Suppressor macrophage (primary cell): ENCODE results near the gene SPAST.
"Not testable (repeated sequence)": the region's sequence is repeated elsewhere in the genome, so short reads cannot be mapped to it uniquely, and the experiment has no call there.

Experiments
- DNase-seq, 4 experiments: peaks; one replicate each; pipeline ENCODE4 v3.0.0-alpha.2; 2020 to 2022
- total RNA-seq, 17 experiments: gene quantifications; one replicate each; lab custom pipeline; 2026; ENCODE audit warnings: mixed read lengths in 6 of 17, inconsistent platforms in 3 of 17; lab: John Stamatoyannopoulos, UW

The SPAST gene, protein sequence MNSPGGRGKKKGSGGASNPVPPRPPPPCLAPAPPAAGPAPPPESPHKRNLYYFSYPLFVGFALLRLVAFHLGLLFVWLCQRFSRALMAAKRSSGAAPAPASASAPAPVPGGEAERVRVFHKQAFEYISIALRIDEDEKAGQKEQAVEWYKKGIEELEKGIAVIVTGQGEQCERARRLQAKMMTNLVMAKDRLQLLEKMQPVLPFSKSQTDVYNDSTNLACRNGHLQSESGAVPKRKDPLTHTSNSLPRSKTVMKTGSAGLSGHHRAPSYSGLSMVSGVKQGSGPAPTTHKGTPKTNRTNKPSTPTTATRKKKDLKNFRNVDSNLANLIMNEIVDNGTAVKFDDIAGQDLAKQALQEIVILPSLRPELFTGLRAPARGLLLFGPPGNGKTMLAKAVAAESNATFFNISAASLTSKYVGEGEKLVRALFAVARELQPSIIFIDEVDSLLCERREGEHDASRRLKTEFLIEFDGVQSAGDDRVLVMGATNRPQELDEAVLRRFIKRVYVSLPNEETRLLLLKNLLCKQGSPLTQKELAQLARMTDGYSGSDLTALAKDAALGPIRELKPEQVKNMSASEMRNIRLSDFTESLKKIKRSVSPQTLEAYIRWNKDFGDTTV
- 17.3 to 68.8 (median 42.7) reads per million in 17 experiments for total RNA-seq

DNA sequence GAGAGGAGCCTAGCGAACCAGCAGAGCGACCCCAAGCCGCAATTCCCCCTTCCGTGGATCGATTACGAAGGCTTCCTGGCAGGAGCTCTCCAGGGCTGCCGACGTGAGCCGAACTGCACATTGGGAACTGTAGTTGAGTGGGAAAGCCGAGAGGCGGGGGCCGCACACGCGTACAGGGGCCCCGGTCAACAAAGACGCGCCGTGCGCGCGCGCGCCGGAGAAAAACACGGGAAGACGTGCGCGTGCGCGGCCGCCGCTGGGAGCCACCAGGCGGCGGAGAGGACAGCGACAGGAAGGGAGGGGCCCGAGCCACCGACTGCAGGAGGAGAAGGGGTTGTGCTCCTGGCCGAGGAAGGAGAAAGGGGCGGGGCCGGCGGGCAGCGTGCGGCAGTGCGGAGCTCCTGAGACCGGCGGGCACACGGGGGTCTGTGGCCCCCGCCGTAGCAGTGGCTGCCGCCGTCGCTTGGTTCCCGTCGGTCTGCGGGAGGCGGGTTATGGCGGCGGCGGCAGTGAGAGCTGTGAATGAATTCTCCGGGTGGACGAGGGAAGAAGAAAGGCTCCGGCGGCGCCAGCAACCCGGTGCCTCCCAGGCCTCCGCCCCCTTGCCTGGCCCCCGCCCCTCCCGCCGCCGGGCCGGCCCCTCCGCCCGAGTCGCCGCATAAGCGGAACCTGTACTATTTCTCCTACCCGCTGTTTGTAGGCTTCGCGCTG lies at the start of gene SPAST:
Gene SPAST, plus strand, starts transcription at position 247 of the 711 bp plus-strand sequence. Its CDS starts 276 bp downstream, at position 523.
- DNase-seq = peak; percentile 99 to 100 (median 99)

DNA sequence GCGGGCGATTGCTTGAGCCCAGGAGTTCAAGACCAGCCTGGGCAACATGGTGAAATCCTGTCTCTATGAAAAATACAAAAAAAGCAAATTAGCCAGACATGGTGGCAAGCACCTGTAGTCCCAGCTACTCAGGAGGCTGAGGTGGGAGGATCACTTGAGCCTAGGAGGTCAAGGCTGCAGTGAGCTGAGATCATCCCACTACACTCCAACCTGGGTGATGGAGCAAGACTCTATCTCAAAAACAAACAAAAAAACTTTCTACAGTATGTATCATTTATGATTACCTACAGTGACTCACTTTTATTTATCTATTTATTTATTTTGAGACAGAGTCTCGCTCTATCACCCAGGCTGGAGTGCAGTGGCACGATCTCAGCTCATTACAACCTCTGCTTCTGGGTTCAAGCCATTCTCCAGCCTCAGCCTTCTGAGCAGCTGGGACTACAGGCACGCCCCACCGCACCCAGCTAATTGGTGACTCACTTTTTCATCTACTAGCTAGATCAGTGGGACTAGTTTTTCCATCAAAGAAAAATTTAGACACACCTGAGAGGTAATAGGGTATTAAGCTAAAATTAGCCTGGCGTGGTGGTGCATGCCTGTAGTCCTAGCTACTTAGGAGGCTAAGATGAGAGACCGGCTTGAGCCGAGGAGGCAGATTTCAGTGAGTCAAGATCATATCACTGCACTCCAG lies 44.4 kb upstream of the SPAST start:
- DNase-seq = not testable (repeated sequence)

DNA sequence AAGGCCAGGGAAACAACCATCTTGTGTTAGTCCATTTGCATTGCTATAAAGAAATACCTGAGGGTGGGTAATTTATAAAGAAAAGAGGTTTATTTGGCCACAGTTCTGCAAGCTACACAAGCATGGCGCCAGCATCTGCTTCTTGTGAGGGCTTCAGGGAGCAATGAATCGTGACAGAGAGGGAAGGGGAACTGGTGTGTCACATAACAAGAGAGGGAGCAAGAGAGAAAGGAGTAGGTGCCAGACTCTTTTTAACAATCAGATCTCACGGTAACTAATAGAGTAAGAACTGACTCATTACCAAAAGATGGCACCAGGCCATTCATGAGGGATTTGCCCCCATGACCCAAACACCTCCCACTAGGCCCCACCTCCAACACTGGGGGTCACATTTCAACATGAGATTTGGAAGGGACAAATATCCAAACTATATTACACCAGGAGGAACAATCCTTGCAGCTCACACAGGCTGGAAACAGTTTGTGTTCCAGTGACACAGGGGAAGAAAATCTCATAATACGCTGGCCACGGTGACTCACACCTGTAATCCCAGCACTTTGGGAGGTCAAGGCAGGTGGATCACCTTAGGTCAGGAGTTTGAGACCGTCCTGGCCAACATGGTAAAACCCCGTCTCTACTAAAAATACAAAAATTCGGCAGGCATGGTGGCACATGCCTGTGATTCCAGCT lies 29.0 kb upstream of the SPAST start:
- not testable (repeated sequence) for DNase-seq

DNA sequence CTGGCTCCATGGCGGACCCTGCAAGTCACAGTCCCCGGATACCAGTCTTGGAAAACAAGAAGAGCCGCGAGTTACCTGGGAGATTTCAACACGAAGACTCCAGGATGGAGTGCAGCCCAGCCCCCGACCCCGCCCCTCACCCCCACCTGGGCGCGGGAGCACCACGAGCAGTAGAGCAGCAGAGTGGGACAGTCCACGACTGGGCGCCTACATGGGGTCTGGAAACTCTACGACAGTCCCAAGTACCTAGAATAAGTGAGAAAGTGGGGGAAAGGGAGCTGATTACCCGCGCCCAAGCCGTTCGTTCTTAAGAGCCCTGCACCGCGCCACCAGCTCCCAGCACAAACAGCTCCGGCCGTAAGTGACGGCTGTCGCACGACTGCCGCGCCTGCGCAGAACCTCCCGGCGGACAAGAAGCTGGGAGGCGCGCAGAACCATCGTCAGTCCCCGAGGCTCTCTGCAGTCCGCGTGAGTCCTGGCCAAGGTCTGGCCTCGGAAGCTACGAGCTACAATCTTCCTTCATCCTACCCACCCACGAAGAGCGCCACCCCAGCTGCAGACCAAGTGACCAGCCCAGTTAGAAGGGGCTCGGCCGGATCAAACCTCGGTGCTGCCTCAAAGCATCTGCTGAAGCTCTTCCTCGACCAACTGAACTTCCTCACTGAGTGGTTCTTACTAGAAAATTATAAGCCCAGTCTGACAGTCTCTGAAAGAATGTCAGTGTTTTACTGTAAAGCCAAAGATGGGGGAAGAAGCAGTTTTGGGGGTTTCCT lies 23.7 kb upstream of the SPAST start, which contains the start of gene DPY30:
Gene DPY30, minus strand, starts transcription at position 359 of the 773 bp plus-strand sequence. Its CDS starts 349 bp downstream, at position 10.
- peak; percentile 94 to 97 (median 96) for DNase-seq

DNA sequence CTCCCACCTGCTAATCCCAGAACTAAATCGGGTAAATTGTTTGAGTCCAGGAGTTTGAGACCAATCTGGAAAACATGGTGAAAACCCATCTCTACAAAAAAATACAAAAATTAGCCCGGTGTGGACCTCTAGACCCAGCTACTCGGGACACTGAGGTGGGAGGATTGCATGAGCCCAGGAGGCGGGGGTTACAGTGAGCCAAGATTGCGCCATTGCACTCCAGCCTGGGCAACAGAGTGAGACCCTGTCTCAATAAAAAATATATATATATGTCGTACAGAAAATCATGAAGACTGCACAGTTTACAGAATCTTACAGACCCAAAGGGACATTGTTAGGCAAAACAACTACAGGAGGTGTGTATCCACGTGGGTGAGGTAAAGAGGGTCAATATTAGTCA lies 19.8 kb upstream of the SPAST start:
- DNase-seq = no peak

DNA sequence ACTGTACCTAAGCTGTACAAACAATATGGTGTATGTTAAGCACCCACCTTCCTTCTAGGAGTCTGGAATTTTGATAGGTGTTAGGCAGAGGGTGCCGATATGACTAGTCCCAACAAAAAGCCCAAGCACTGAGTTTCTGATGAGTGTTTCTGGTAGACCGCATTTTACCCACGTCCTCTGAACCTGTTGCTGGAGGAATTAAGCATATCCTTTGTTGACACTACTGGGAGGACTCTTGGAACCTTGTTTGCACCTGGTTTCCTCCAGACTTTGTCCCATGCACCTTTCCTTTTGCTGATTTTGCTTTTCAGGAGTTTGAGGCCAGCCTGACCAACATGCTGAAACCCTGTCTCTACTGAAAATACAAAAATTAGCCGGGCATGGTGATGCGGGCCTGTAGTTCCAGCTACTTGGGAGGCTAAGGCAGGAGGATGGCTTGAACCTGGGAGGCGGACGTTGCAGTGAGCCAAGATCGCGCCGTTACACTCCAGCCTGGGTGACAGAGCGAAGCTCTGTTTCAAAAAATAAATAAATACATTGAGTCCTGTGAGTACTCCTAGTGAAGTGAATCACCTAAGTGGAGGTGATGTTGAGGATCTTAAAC lies 11.4 kb upstream of the SPAST start:
- DNase-seq = no peak

DNA sequence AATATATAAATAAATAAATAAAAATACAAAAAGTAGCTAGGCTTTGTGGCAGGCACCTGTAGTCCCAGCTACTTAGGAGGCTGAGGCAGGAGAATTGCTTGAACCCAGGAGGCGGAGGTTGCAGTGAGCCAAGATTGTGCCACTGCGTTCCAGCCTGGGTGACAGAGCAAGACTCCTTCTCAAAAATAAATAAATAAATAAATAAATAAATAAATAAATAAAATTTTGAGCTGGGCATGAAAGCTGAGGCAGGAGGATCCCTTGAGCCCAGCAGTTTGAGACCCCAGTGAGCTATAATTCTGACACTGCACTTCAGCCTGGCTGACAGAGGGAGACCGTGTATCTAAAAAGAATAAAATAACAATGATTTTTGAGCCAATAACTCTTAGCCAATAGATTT lies 8.8 kb upstream of the SPAST start:
- DNase-seq = not testable (repeated sequence)

DNA sequence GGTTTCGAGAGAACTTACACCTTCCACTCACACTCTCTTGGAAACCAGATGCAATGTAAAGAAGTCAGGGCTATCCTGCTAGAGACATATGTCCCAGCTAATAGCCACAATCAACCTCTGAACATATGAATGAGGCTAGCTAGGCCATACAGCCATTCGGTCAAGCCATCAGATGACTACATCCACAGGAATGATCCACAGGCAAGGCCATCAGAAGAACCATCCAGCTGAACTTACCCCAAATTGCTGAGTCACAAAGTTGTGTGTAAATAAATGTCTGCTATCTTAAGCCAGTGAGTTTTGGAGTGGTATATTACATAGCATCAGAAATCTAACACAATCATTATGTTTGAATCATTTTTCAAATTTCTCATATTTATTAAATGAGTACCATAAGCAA lies 5.2 kb upstream of the SPAST start:
- DNase-seq = no peak

DNA sequence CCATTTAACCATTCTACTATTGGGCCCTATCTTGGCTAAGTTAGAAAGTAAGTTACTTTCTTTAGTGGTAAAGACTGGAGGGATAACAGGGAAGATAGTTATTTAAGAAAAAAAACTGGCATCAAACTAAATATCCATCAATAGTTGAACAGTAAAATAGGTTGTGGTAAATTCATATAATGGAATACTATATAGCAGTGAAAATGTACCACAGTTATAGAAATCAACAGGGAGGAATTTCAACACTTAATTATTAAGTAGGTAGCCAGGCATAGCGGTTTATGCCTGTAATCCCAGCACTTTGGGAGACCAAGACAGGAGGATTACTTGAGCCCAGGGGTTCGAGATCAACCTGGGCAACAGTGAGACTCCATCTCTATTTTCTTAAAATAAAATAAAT lies 3.1 kb upstream of the SPAST start:
- DNase-seq = no peak

DNA sequence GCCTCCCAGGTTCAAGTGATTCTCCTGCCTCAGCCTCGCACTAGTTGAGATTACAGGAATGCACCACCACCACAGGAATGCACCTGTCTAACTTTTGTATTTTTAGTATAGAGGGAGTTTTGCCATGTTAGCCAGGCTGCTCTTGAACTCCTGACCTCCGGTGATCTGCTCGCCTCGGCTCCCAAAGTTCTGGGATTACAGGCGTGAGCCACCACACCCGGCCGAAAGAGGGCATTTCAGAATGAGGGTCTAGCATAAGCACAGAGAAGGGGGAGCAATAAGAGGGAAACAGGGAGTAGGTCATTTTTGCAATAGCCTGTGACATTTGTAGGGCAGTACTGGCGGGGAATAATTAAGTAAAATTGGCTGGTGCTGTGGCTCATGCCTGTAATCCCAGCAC lies 1.9 kb upstream of the SPAST start:
- DNase-seq = no peak

DNA sequence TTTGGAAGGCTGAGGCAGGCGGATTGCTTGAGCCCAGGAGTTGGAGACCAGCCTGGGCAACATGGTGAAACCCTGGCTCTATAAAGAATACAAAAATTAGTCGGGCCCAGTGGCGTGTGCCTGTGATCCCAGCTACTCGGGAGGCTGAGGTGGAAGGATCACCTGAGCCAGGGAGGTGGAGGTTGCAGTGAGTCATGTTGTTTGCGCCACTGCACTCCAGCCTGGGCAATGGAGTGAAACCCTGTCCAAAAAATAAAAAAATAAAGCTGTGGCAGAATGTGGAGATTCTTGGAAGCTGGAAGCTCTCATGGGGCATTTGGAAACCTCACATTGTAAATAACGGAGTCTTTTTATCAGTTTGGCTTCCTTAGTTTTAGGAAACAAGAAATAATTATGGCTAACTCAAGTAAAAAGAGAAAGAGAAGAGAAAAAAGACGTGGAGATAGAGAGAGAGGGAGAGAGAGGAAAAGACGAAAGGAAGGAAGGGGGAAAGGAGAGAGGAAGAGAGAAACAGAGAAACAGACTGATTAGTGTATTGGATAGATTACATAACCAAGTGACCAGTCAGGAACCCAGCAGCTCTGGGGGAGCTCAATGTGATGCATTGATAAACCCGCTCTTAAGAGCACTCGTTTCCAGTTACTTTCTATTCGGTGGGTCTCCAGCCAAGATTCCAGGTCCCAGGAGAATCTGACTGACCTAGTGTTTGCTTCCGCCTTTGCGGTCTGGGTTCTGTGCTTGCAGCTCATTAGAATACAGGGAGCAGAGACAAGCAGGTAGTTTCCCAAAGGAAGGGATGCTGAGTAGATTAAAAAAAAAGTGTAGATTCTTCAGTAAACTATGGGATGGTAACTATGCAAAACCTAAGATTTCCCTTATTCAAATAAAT lies 1.1 kb upstream of the SPAST start:
- peak; percentile 26 to 50 (median 40) for DNase-seq

DNA sequence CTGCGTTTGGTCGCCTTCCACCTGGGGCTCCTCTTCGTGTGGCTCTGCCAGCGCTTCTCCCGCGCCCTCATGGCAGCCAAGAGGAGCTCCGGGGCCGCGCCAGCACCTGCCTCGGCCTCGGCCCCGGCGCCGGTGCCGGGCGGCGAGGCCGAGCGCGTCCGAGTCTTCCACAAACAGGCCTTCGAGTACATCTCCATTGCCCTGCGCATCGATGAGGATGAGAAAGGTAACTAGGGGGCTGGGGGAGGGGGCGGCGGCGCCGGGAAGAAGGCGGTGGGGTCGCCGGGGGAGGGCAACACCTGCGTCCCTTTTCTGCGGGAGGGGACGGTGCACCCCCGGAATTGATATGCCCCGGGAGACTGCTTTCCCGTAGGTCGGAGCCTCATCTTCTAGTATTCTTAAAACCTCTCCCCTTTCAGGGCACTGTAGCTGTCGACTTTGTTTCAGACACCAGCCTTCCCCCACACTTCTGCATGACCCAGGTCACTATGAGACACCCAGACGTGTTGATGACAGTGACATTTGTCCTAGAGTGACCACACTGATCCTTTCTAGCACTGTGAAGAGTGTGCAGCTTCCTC lies 755 bp downstream of the SPAST start:
- DNase-seq = peak; percentile 56 to 78 (median 66)

DNA sequence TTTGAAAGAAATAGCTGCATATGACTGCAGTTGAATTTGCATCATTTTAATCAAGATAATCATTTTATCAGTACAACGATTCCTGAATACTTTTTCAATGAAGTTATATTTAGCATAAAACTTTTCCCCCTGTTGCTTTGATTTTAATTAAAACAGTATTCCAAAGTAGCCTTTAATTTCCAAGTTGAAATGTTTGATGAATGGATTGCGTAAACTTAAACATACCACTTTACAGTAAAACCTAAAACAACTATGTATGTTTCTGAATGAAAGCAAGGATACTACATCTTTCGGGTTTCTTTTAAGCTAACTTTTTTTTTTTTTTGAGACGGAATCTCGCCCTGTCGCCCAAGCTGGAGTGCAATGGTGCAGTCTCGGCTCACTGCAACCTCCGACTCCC lies 1.4 kb downstream of the SPAST start:
- DNase-seq = no peak

DNA sequence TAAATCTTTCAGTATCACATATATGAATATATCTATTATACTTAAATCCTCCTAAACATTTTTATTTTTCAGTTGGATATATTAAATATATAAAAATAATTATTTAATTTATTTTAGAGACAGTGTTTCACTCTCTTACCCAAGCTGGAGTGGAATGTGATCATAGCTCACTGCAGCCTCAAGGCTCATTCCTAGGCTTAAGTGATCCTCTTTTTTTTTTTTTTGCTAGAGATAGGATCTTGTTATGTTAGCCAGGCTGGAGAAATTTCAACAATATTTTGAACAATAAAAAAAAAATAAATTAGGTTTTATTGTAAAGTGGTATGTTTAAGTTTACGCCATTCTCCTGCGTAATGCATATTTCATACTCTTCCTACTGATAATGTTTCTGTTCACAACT lies 4.2 kb downstream of the SPAST start:
- DNase-seq = no peak

DNA sequence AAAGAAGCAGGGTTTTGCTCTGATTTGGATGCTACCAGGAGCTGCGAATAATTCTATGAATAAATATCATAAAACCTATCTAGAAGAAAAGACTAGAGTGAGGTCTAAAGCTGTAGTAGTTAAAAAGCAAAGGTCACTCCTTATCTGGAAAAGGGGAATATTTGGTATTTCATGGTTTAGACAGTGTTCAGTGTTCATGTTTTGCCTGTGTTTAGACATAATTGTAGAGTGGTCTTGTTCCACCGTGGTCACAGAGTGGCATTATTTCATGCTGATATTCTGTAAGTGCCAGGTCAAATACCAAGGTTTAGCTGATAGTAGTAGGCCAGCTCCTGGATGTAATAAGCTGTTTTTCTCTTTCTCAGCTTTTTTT lies 10.8 kb downstream of the SPAST start:
- no peak for DNase-seq

DNA sequence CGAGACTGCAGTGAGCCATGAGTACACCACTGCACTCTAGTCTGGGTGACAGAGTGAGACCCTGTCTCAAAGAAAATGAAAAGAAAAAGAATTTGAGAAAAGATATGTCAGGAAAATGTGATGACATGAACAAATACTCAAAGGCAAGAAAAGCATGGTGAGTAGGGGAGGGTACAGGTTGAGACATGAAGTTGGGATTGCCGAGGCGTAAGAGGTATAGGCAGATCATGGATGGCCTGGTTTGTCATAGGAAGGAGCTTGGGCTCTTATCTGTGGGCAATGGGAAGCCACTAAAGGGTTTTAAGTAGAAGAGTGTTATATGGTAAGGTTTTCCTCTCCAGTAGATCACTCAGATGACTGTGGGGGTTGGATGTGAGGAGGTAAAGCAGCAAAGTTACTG lies 32.3 kb downstream of the SPAST start:
- no peak for DNase-seq

DNA sequence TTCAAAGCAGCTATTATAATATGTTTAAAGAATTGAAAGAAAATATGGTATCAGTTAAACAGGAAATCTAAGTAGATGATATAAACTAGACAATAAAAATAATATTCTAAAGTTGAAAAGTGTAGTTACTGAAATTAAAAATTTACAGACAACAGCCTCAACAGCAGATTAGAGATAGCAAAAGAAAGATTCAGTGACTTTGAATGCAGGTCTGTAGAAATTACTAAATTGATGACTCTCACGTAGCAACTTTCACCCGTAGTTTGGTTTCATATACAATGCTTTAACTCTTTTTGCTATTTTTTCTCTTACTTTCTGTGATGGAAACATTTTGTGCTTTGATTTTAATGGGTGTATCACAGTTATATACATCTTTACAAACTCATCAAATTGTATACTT lies 44.8 kb downstream of the SPAST start:
- DNase-seq = no peak

DNA sequence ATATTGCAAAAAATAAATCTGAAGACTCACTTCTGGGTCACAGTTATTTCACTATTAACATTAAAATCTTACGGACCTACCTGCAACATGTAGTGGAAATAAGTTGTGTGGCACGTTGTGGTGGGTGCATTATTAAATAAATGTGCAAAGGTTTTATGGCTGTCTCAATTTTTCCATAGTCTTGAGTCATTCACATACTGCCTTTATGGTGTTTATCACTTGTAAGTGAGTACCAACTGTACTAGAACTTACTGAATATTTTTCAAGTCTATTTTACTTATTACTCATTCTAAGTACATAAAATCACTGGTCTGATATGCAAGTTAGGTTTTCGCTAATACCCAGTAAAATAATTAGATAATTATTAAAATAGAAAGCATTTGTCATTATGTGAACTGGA lies 54.7 kb downstream of the SPAST start:
- no peak for DNase-seq

DNA sequence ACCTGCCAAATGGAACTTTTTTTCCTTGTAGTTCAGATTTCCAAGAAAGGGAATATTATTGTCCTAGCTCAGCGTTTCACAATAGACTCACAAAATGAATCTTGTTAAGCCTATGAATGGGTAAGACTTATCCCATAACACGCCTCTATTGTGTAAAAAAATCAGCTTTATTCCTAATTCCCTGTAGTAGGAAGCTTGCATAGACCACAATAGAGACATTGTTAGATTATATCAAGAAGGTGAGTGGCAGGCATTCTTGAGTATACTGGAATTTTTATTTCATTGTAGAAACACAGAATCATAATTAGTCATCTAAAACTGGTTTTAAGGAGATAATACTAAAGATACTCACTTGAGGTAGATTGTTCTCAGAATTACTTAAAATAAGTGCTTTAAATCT lies 55.8 kb downstream of the SPAST start:
- no peak for DNase-seq
